HG02840 (cell line): ENCODE data around the gene POU2AF3.

Experiments
- ATAC-seq: cut with Tn5 transposase; IDR thresholded peaks from one replicate; pipeline ENCODE4 v1.9.1; 2021; ENCODE audit warnings: mild to moderate bottlenecking, moderate library complexity, moderate number of reproducible peaks; ENCODE audit not compliant: unreplicated experiment, low FRiP score

The POU2AF3 gene

GRCh38 chr11:111324277-111324720 lies 26.0 kb downstream of the POU2AF3 start:
- ATAC-seq = no peak

GRCh38 chr11:111325259-111325658 lies 26.9 kb downstream of the POU2AF3 start:
- no peak for ATAC-seq

- no peak for ATAC-seq
Measured at GRCh38 chr11:111326824-111327223, 28.5 kb downstream of the POU2AF3 start.

GRCh38 chr11:111327908-111328624 lies 29.7 kb downstream of the POU2AF3 start:
- ATAC-seq = no peak

- ATAC-seq = no peak
Measured at GRCh38 chr11:111329306-111330204, 31.2 kb downstream of the POU2AF3 start.

- no peak for ATAC-seq
Measured at GRCh38 chr11:111330234-111330893, 32.0 kb downstream of the POU2AF3 start.

- no peak for ATAC-seq
Measured at GRCh38 chr11:111331711-111332479, 33.5 kb downstream of the POU2AF3 start.

- no peak for ATAC-seq
Measured at GRCh38 chr11:111334532-111335502, 36.5 kb downstream of the POU2AF3 start.

GRCh38 chr11:111335549-111335948 lies 37.2 kb downstream of the POU2AF3 start:
- ATAC-seq = no peak

GRCh38 chr11:111336062-111336461 lies 37.7 kb downstream of the POU2AF3 start:
- ATAC-seq = no peak

GRCh38 chr11:111336582-111337256 lies 38.4 kb downstream of the POU2AF3 start:
- ATAC-seq = no peak

- no peak for ATAC-seq
Measured at GRCh38 chr11:111339758-111340388, 41.5 kb downstream of the POU2AF3 start.

GRCh38 chr11:111342329-111342728 lies 44.0 kb downstream of the POU2AF3 start:
- no peak for ATAC-seq

- ATAC-seq = no peak
Measured at GRCh38 chr11:111344032-111344431, 45.7 kb downstream of the POU2AF3 start.

- no peak for ATAC-seq
Measured at GRCh38 chr11:111347002-111347722, 48.8 kb downstream of the POU2AF3 start.

GRCh38 chr11:111347723-111348115 lies 49.4 kb downstream of the POU2AF3 start:
- ATAC-seq = no peak

- no peak for ATAC-seq
Measured at GRCh38 chr11:111348147-111348546, 49.8 kb downstream of the POU2AF3 start.
